Left ventricle myocardium inferior (tissue), 1 donor: ENCODE results near the gene CDCP2. TPM values are rescaled to one million over a fixed set of nuclear protein-coding genes. Genes with fewer than 3 reads are reported as not detected.
"Not testable (repeated sequence)": the region's sequence is repeated elsewhere in the genome, so short reads cannot be mapped to it uniquely, and the experiment has no call there.

Experiments
- DNase-seq: peaks from one replicate; pipeline ENCODE4 v3.0.0-alpha.2; 2020
- H3K27ac ChIP-seq: fragments of 200-600 bp; replicated peaks from 2 replicates; pipeline ENCODE4 v1.8.0; 2021
- H3K27me3 ChIP-seq: fragments of 200-600 bp; 2 replicates; pipeline ENCODE4 v1.8.0; 2021; ENCODE audit warnings: low read depth
- H3K36me3 ChIP-seq: fragments of 200-600 bp; 2 replicates; pipeline ENCODE4 v1.8.0; 2021
- H3K4me1 ChIP-seq: fragments of 200-600 bp; 2 replicates; pipeline ENCODE4 v1.8.0; 2021
- H3K4me3 ChIP-seq: fragments of 200-600 bp; 2 replicates; pipeline ENCODE4 v1.8.0; 2021; ENCODE audit warnings: mild to moderate bottlenecking, moderate library complexity
- H3K9me3 ChIP-seq: fragments of 200-600 bp; replicated peaks from 2 replicates; pipeline ENCODE4 v1.8.0; 2021
- CTCF ChIP-seq: fragments of 200-600 bp; IDR thresholded peaks from 2 replicates; pipeline ENCODE4 v1.8.0; 2021; ENCODE audit warnings: antibody characterized with exemption, mild to moderate bottlenecking, borderline replicate concordance
- intact Hi-C: fragments of 100-400 bp; cut with micrococcal nuclease; formaldehyde crosslinking; loops from one replicate; pipeline ENCODE4 v1.11.0; 2022
- total RNA-seq: library from RNA; stranded (reverse); fragmentation: NEBNext Ultra II Directional; extraction: Animal tissue kit (Norgen Biotek cat#: 25700); gene quantifications from one replicate; pipeline ENCODE4 v1.2.1, GENCODE V29; 2021
- donor health status: DM: no; HTN: yes; CAD: no; lungs with severe emphysema.

CDCP2 gene
- total RNA-seq, 1 donor from 2014 or later: not detected

- TF ChIP-seq CTCF: no peak
- no peak overlapping the region for H3K4me3 ChIP-seq
- no peaks in the 10 kb centered on the region for H3K9me3 ChIP-seq
- peaks cover 7% of the 10 kb centered on the region for H3K27me3 ChIP-seq
- intact Hi-C loops: no loop called here
- H3K4me1 ChIP-seq: no peaks in the 10 kb centered on the region
- no peak for DNase-seq
- H3K36me3 ChIP-seq: no peaks in the 10 kb centered on the region
- H3K27ac ChIP-seq: no peak overlapping the region
Measured at GRCh38 chr1:54167422-54168139, 14.8 kb upstream of the CDCP2 start.

GRCh38 chr1:54166357-54166756, 13.6 kb upstream of the CDCP2 start:
- H3K27me3 ChIP-seq, intact Hi-C loops, H3K4me1 ChIP-seq, H3K4me3 ChIP-seq, DNase-seq, H3K9me3 ChIP-seq, H3K36me3 ChIP-seq, H3K27ac ChIP-seq: not testable (repeated sequence)

- H3K4me1 ChIP-seq: peaks cover 7% of the 10 kb centered on the region
- no peak for TF ChIP-seq CTCF
- intact Hi-C loops: no loop called here
- H3K27me3 ChIP-seq: peaks cover 7% of the 10 kb centered on the region
- no peaks in the 10 kb centered on the region for H3K9me3 ChIP-seq
- no peaks in the 10 kb centered on the region for H3K36me3 ChIP-seq
- no peak for DNase-seq
- no peak overlapping the region for H3K27ac ChIP-seq
- H3K4me3 ChIP-seq: no peak overlapping the region
Measured at GRCh38 chr1:54165146-54165545, 12.3 kb upstream of the CDCP2 start.

GRCh38 chr1:54163573-54163972, 10.8 kb upstream of the CDCP2 start:
- DNase-seq: no peak
- H3K27ac ChIP-seq: no peak overlapping the region
- intact Hi-C loops: no loop called here
- H3K4me1 ChIP-seq: peaks cover 10% of the 10 kb centered on the region
- H3K36me3 ChIP-seq: no peaks in the 10 kb centered on the region
- H3K27me3 ChIP-seq: peaks cover 7% of the 10 kb centered on the region
- no peak overlapping the region for H3K4me3 ChIP-seq
- no peak for TF ChIP-seq CTCF
- no peaks in the 10 kb centered on the region for H3K9me3 ChIP-seq

- Histone ChIP-seq H3K4me1 (peaks cover 10% of the 10 kb centered on the region), H3K27ac (no peak overlapping the region), H3K36me3 (no peaks in the 10 kb centered on the region), H3K4me3 (no peak overlapping the region), H3K9me3 (no peaks in the 10 kb centered on the region), H3K27me3 (peaks cover 7% of the 10 kb centered on the region)
- intact Hi-C loops: no loop called here
- DNase-seq: no peak
- no peak for TF ChIP-seq CTCF
Measured at GRCh38 chr1:54163051-54163450, 10.3 kb upstream of the CDCP2 start.

GRCh38 chr1:54161495-54162168, 8.8 kb upstream of the CDCP2 start:
- peaks cover 10% of the 10 kb centered on the region for H3K4me1 ChIP-seq
- H3K27ac ChIP-seq: no peak overlapping the region
- no peak for TF ChIP-seq CTCF
- no peaks in the 10 kb centered on the region for H3K9me3 ChIP-seq
- H3K27me3 ChIP-seq: peaks cover 7% of the 10 kb centered on the region
- H3K4me3 ChIP-seq: no peak overlapping the region
- no peaks in the 10 kb centered on the region for H3K36me3 ChIP-seq
- no peak for DNase-seq
- intact Hi-C loops: no loop called here
